CD4-positive, alpha-beta T cell (primary cell): ENCODE results near the gene METTL25B. TPM values are rescaled to one million over a fixed set of nuclear protein-coding genes. Genes with fewer than 3 reads are reported as not detected.

Source experiments
- ATAC-seq: fragments of 200-7000 bp; cut with Tn5 transposase; one replicate; pipeline ENCODE4 v1.10.0; 2022; ENCODE audit warnings: mild to moderate bottlenecking; ENCODE audit not compliant: poor library complexity
- CTCF ChIA-PET: fragments of 350-600 bp; sonication (Branson Sonifier 250); formaldehyde crosslinking; loops from one replicate; lab custom pipeline; 2021; ENCODE audit warnings: antibody characterized with exemption, inconsistent platforms; lab: Charles Lee
- POLR2A ChIA-PET: fragments of 350-600 bp; sonication (Branson Sonifier 250); formaldehyde crosslinking; loops from one replicate; lab custom pipeline; 2021; ENCODE audit warnings: antibody characterized with exemption, inconsistent platforms; lab: Charles Lee
- DNase-seq, 14 experiments: peaks; one replicate each; pipeline ENCODE4 v3.0.0-alpha.2; 2013 to 2020; ENCODE audit warnings: mixed read lengths in 2 of 14
- H3K27ac ChIP-seq, 2 donors: one replicate each; pipeline versions ENCODE4 v1.5.1 to v1.7.0; 2013; ENCODE audit warnings: low read length in 2 of 2, low read depth in 1 of 2, mild to moderate bottlenecking in 1 of 2
- H3K27me3 ChIP-seq, 2 experiments: 1 replicate in 1 of 2; 2 replicates in 1 of 2; pipeline versions ENCODE4 v1.6.1 to v1.7.0; 2013; ENCODE audit warnings: low read length in 2 of 2, control low read depth in 1 of 2, mild to moderate bottlenecking in 1 of 2, moderate library complexity in 1 of 2; ENCODE audit not compliant: insufficient read depth in 2 of 2, control insufficient read depth in 1 of 2
- H3K36me3 ChIP-seq: one replicate; pipeline ENCODE4 v1.6.1; 2013; ENCODE audit warnings: low read length, control low read depth; ENCODE audit not compliant: insufficient read depth
- H3K4me1 ChIP-seq: one replicate; pipeline ENCODE4 v1.6.1; 2013; ENCODE audit warnings: low read length, control low read depth; ENCODE audit not compliant: insufficient read depth
- H3K4me3 ChIP-seq: one replicate; pipeline ENCODE4 v1.5.1; 2013; ENCODE audit warnings: mild to moderate bottlenecking, low read length, moderate library complexity
- H3K9me3 ChIP-seq, 2 experiments: 1 replicate in 1 of 2; 2 replicates in 1 of 2; pipeline versions ENCODE4 v1.6.1 to v1.7.0; 2013; ENCODE audit warnings: low read length in 2 of 2, mild to moderate bottlenecking in 2 of 2, control low read depth in 1 of 2, moderate library complexity in 1 of 2; ENCODE audit not compliant: control insufficient read depth in 1 of 2, insufficient read depth in 1 of 2
- H3K27ac Mint-ChIP-seq: one replicate; pipeline ENCODE4 v1.8.0; 2020; ENCODE audit warnings: mixed read lengths
- H3K27me3 Mint-ChIP-seq: one replicate; pipeline ENCODE4 v1.8.0; 2021; ENCODE audit warnings: mixed read lengths
- H3K36me3 Mint-ChIP-seq: one replicate; pipeline ENCODE4 v1.8.0; 2021; ENCODE audit warnings: low read depth, mixed read lengths
- H3K4me1 Mint-ChIP-seq: one replicate; pipeline ENCODE4 v1.8.0; 2021; ENCODE audit warnings: low read depth, mixed read lengths
- H3K4me3 Mint-ChIP-seq: one replicate; pipeline ENCODE4 v1.8.0; 2020; ENCODE audit warnings: mild to moderate bottlenecking, mixed read lengths
- H3K9me3 Mint-ChIP-seq: one replicate; pipeline ENCODE4 v1.8.0; 2020; ENCODE audit warnings: mixed read lengths
- intact Hi-C, 2 experiments: fragments of 100-400 bp; cut with DNase I in 1 of 2; cut with micrococcal nuclease in 1 of 2; formaldehyde crosslinking; loops; one replicate each; pipeline versions ENCODE4 v1.15.1 to v1.9.0; 2023 to 2025; cut with DNase I, micrococcal nuclease
- total RNA-seq, 174 experiments: library from RNA in 2 of 174; stranded (reverse) in 2 of 174; gene quantifications; one replicate each; pipeline ENCODE4 v1.2.3 and lab custom pipeline; 2021 to 2026
- TF ChIP-seq, protein P1 (sequence below): fragments of 200-600 bp; IDR thresholded peaks from one replicate; pipeline ENCODE4 v1.8.0; 2022; ENCODE audit warnings: antibody characterized with exemption, mild to moderate bottlenecking

METTL25B gene
- total RNA-seq, 2 experiments from 2014 or later: 10.6 to 12.0 TPM

GRCh38 chr1:156727492-156727891 is 777 bp upstream of the METTL25B start:
- Mint-ChIP-seq H3K36me3 (peaks cover 40% of the 10 kb centered on the region), H3K27ac (peak overlapping the region; percentile 98), H3K4me3 (no peak overlapping the region), H3K4me1 (peaks cover 30% of the 10 kb centered on the region), H3K27me3 (no peaks in the 10 kb centered on the region), H3K9me3 (no peaks in the 10 kb centered on the region)
- intact Hi-C loops: loop anchor here (2.0 to 10.0 kb wide), 4 partner anchors 67 to 223 kb away; partner anchors contain the start of genes MEF2D (in 1 of the 2) and NTRK1 (in 1 of the 2)
- TF ChIP-seq, protein P1, sequence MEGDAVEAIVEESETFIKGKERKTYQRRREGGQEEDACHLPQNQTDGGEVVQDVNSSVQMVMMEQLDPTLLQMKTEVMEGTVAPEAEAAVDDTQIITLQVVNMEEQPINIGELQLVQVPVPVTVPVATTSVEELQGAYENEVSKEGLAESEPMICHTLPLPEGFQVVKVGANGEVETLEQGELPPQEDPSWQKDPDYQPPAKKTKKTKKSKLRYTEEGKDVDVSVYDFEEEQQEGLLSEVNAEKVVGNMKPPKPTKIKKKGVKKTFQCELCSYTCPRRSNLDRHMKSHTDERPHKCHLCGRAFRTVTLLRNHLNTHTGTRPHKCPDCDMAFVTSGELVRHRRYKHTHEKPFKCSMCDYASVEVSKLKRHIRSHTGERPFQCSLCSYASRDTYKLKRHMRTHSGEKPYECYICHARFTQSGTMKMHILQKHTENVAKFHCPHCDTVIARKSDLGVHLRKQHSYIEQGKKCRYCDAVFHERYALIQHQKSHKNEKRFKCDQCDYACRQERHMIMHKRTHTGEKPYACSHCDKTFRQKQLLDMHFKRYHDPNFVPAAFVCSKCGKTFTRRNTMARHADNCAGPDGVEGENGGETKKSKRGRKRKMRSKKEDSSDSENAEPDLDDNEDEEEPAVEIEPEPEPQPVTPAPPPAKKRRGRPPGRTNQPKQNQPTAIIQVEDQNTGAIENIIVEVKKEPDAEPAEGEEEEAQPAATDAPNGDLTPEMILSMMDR: no peak
- H3K4me1 ChIP-seq: peaks cover 52% of the 10 kb centered on the region
- H3K27ac ChIP-seq: peak overlapping the region; percentile 88 to 98
- ATAC-seq: no peak
- ChIA-PET CTCF (interaction anchor here (0.6 to 5.1 kb wide), 9 partner anchors 14 to 841 kb away, joined by 3 to 119 read pairs (median 43); partner anchors contain the start of genes CRABP2, HDGF, MRPL24 and NTRK1), POLR2A (interaction anchor here (0.8 to 5.9 kb wide), 12 partner anchors 14 to 444 kb away, joined by 3 to 107 read pairs (median 7); partner anchors contain the start of genes CRABP2, HDGF, MEF2D and MRPL24)
- H3K36me3 ChIP-seq: peaks cover 37% of the 10 kb centered on the region
- H3K4me3 ChIP-seq: peak overlapping the region; percentile 99
- H3K9me3 ChIP-seq: no peaks in the 10 kb centered on the region
- DNase-seq: no peak
- H3K27me3 ChIP-seq: no peaks in the 10 kb centered on the region

DNA sequence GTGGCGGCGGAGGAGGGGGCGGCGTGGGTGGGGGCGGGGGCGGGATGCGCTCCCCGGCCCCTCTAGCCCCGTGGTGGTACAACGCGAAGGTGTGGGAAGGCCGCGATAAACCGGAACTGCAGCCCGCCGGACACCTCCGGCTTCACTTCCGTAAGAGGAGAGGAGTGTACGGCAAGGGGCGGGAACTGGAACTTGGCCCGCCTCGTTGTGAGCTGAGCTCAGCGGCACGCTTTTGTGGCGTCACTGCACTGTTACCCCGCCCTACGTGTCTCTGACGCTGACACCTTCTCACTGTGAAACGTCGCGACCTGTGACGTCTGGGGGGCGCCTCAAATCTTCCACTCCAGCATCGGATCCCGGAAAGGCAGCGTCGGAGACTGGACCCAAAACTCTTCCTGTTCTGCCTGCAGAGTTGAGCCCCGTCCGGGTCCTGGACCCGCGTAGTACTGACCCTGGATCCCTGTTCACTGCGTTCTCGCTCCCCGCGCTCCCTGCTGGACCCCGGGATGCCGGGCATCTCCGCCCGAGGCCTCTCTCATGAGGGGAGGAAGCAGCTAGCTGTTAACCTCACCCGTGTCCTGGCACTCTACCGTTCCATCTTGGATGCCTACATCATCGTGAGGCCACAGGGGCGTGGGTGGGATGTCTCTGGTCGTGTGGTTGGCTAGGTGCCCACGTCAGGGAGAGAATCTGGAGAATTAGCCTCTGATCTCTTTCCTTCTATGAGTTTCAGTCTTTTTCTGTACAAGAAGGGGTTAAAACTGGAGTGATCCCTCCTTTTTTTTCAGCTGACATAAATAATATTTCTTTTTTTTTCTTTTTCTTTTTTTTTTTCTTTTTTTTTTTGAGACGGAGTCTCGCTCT is 562 bp downstream of the METTL25B start, which contains the start of gene ISG20L2:
Gene ISG20L2 (minus strand): TSS at position 168 of the 864 bp plus-strand sequence. CDS start 1,114 bp downstream, outside the sequence.
- ChIA-PET CTCF (interaction anchor here (0.6 to 5.1 kb wide), 7 partner anchors 12 to 131 kb away, joined by 3 to 62 read pairs (median 20); partner anchors contain the start of genes CRABP2, MRPL24, NTRK1 and PRCC), POLR2A (interaction anchor here (0.6 to 5.9 kb wide), 20 partner anchors 10 to 613 kb away, joined by 3 to 107 read pairs (median 4); partner anchors contain the start of genes CRABP2, HDGF, MEF2D and MRPL24)
- peaks cover 26% of the 10 kb centered on the region for H3K36me3 ChIP-seq
- TF ChIP-seq, protein P1: no peak
- no peaks in the 10 kb centered on the region for H3K27me3 Mint-ChIP-seq
- H3K4me1 ChIP-seq: peaks cover 48% of the 10 kb centered on the region
- no peaks in the 10 kb centered on the region for H3K9me3 ChIP-seq
- intact Hi-C loops: loop anchor here (1.0 to 10.0 kb wide), 6 partner anchors 22 to 224 kb away; partner anchors contain the start of genes HDGF (in 1 of the 2), MEF2D (in 1 of the 2), NTRK1 (in 1 of the 2) and PRCC (in 1 of the 2)
- H3K27ac Mint-ChIP-seq: peak within 1 kb of the TSS; percentile 98
- peak; percentile 90 for ATAC-seq
- no peak within 1 kb of the TSS for H3K4me3 Mint-ChIP-seq
- peaks cover 34% of the 10 kb centered on the region for H3K36me3 Mint-ChIP-seq
- no peaks in the 10 kb centered on the region for H3K27me3 ChIP-seq
- H3K4me1 Mint-ChIP-seq: peaks cover 23% of the 10 kb centered on the region
- peak; percentile 80 to 99 (median 90) for DNase-seq
- peak within 1 kb of the TSS; percentile 99 for H3K4me3 ChIP-seq
- H3K27ac ChIP-seq: peak within 1 kb of the TSS; percentile 90 to 98
- H3K9me3 Mint-ChIP-seq: no peaks in the 10 kb centered on the region

DNA sequence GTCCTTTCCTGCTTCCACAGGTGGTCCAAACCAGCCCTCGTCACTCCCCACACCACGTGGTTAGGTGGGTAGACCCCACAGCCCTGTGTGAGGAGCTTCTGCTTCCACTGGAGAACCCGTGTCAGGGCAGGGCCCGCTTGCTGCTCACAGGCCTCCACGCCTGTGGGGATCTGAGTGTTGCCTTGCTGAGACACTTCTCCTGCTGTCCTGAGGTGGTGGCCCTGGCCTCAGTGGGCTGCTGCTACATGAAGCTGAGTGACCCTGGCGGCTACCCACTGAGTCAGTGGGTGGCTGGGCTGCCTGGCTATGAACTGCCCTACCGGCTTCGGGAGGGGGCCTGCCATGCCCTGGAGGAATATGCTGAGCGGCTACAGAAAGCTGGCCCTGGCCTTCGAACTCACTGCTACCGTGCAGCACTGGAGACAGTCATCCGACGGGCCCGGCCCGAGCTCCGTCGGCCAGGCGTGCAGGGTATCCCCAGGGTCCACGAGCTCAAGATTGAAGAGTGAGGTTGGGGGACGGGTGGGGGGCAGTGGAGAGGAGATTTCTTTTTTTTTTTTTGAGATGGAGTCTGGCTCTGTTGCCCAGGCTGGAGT is 5.8 kb downstream of the METTL25B start:
- peaks cover 1% of the 10 kb centered on the region for H3K4me1 ChIP-seq
- Mint-ChIP-seq H3K4me3 (no peak overlapping the region), H3K9me3 (no peaks in the 10 kb centered on the region), H3K27ac (no peak overlapping the region), H3K4me1 (peaks cover 12% of the 10 kb centered on the region), H3K36me3 (peaks cover 37% of the 10 kb centered on the region), H3K27me3 (no peaks in the 10 kb centered on the region)
- peaks cover 31% of the 10 kb centered on the region for H3K36me3 ChIP-seq
- TF ChIP-seq, protein P1: no peak
- intact Hi-C loops: loop anchor here in 1 of 2 experiments (2.0 kb wide), 1 partner anchor 81 kb away; no protein-coding TSS in a partner anchor
- ChIA-PET POLR2A (no interaction called here), CTCF (interaction anchor here (0.7 kb wide), 1 partner anchor 8 kb away, joined by 3 read pairs; no protein-coding TSS in a partner anchor)
- H3K4me3 ChIP-seq: no peak overlapping the region
- H3K9me3 ChIP-seq: no peaks in the 10 kb centered on the region
- H3K27ac ChIP-seq: no peak overlapping the region
- DNase-seq (no peak), ATAC-seq (no peak)
- no peaks in the 10 kb centered on the region for H3K27me3 ChIP-seq
